H1 (cell line): ENCODE data around the gene RCBTB1. TPM values are rescaled to one million over a fixed set of nuclear protein-coding genes. Genes with fewer than 3 reads are reported as not detected.

Experiments
- CTCF ChIA-PET: fragments of 300-600 bp; sonication (Branson Sonifier 250); formaldehyde crosslinking; loops from one replicate; lab custom pipeline; 2021; ENCODE audit not compliant: partially characterized antibody; lab: Charles Lee
- POLR2A ChIA-PET: fragments of 300-600 bp; sonication (Branson Sonifier 250); formaldehyde crosslinking; loops from one replicate; lab custom pipeline; 2021; ENCODE audit warnings: inconsistent platforms; ENCODE audit not compliant: partially characterized antibody; lab: Charles Lee
- DNase-seq, 2 experiments: peaks; one replicate each; pipeline versions ENCODE4 v3.0.0 to v3.0.0-alpha.2; 2010 to 2022; ENCODE audit warnings: low spot score in 2 of 2, low read depth in 1 of 2, mixed read lengths in 1 of 2
- FAIRE-seq: peaks from 2 replicates; lab custom pipeline; 2011; peaks lifted over from hg19 to GRCh38; lab: Jason Lieb, UNC
- H2AFZ ChIP-seq: 2 replicates; pipeline ENCODE4 v1.8.1; 2012; ENCODE audit warnings: low read length, inconsistent platforms
- H2AK5ac ChIP-seq: 2 replicates; pipeline ENCODE4 v1.6.1; 2013; ENCODE audit warnings: low read depth, low read length
- H2BK120ac ChIP-seq: replicated peaks from 2 replicates; pipeline ENCODE3; 2013; ENCODE audit warnings: low read depth, low read length, inconsistent platforms
- H2BK12ac ChIP-seq: 2 replicates; pipeline ENCODE4 v1.6.1; 2013; ENCODE audit warnings: low read depth, low read length
- H2BK15ac ChIP-seq: 2 replicates; pipeline ENCODE4 v1.6.1; 2013; ENCODE audit warnings: low read length
- H2BK20ac ChIP-seq: 2 replicates; pipeline ENCODE4 v1.6.1; 2013; ENCODE audit warnings: low read length
- H2BK5ac ChIP-seq: 2 replicates; pipeline ENCODE4 v1.6.1; 2013; ENCODE audit warnings: low read depth, low read length
- H3K14ac ChIP-seq: 2 replicates; pipeline ENCODE4 v1.6.1; 2013; ENCODE audit warnings: inconsistent platforms; ENCODE audit not compliant: insufficient read length
- H3K18ac ChIP-seq: 2 replicates; pipeline ENCODE4 v1.6.1; 2013; ENCODE audit warnings: low read length; ENCODE audit errors: extremely low read depth
- H3K23ac ChIP-seq: 2 replicates; pipeline ENCODE4 v1.6.1; 2013; ENCODE audit warnings: inconsistent platforms; ENCODE audit not compliant: insufficient read length
- H3K23me2 ChIP-seq: 2 replicates; pipeline ENCODE4 v1.6.1; 2013; ENCODE audit warnings: low read depth, low read length
- H3K27ac ChIP-seq: 2 replicates; pipeline ENCODE4 v1.6.1; 2011; ENCODE audit warnings: low read depth, low read length, inconsistent platforms
- H3K27me3 ChIP-seq, 4 experiments: replicated peaks in 1 of 4; 1 replicate in 1 of 4; 2 replicates in 3 of 4; pipeline versions ENCODE4 v1.6.1 to v1.8.1; 2011 to 2013; ENCODE audit warnings: low read length in 3 of 4, mild to moderate bottlenecking in 3 of 4, inconsistent platforms in 2 of 4, mixed read lengths in 2 of 4, moderate library complexity in 1 of 4; ENCODE audit not compliant: control insufficient read depth in 3 of 4, insufficient read depth in 3 of 4; ENCODE audit errors: extremely low read depth in 1 of 4
- H3K36me3 ChIP-seq, 4 experiments: 2 replicates each; pipeline versions ENCODE4 v1.6.1 to v1.8.1; 2011 to 2013; ENCODE audit warnings: mild to moderate bottlenecking in 4 of 4, low read length in 3 of 4, moderate library complexity in 2 of 4, control low read depth in 1 of 4, inconsistent platforms in 1 of 4; ENCODE audit not compliant: insufficient read depth in 4 of 4, control insufficient read depth in 2 of 4
- H3K4ac ChIP-seq: replicated peaks from 2 replicates; pipeline ENCODE3; 2013; ENCODE audit warnings: low read length, low read depth, mixed read lengths, inconsistent platforms; ENCODE audit not compliant: insufficient read length
- H3K4me1 ChIP-seq, 4 experiments: replicated peaks in 1 of 4; 1 replicate in 1 of 4; 2 replicates in 3 of 4; pipeline versions ENCODE4 v1.6.1 to v1.8.1; 2011 to 2013; ENCODE audit warnings: low read length in 3 of 4, inconsistent platforms in 2 of 4, mixed read lengths in 1 of 4; ENCODE audit not compliant: insufficient read depth in 4 of 4, control insufficient read depth in 3 of 4
- H3K4me2 ChIP-seq, 2 experiments: 2 replicates each; pipeline versions ENCODE4 v1.6.1 to v1.8.1; 2011 to 2013; ENCODE audit warnings: low read depth in 2 of 2, low read length in 2 of 2, control low read depth in 1 of 2, inconsistent platforms in 1 of 2, mild to moderate bottlenecking in 1 of 2; ENCODE audit not compliant: insufficient read depth in 1 of 2
- H3K4me3 ChIP-seq, 4 experiments: fragments of 200-600, 300-600 bp in 1 of 4; sonication (generic), shearing (Covaris generic), sonication (Bioruptor Twin) in 1 of 4; 2 replicates each; pipeline versions ENCODE4 v1.5.1 to v1.8.1; 2011 to 2016; ENCODE audit warnings: low read length in 4 of 4, low read depth in 3 of 4, control low read depth in 2 of 4, inconsistent platforms in 2 of 4, mild to moderate bottlenecking in 2 of 4, mixed read lengths in 1 of 4, moderate library complexity in 1 of 4; ENCODE audit not compliant: insufficient read depth in 2 of 4; ENCODE audit errors: extremely low read depth in 1 of 4
- H3K56ac ChIP-seq: replicated peaks from 2 replicates; pipeline ENCODE3; 2013; ENCODE audit warnings: low read depth, mild to moderate bottlenecking, mixed read lengths, low read length, inconsistent platforms; ENCODE audit not compliant: insufficient read length
- H3K79me1 ChIP-seq: 2 replicates; pipeline ENCODE4 v1.6.1; 2013; ENCODE audit warnings: low read depth, low read length, control low read depth
- H3K79me2 ChIP-seq, 2 experiments: 2 replicates each; pipeline versions ENCODE4 v1.6.1 to v1.8.1; 2012 to 2013; ENCODE audit warnings: low read length in 2 of 2, mild to moderate bottlenecking in 2 of 2, inconsistent platforms in 1 of 2; ENCODE audit not compliant: insufficient read depth in 2 of 2, control insufficient read depth in 1 of 2
- H3K9ac ChIP-seq, 4 experiments: replicated peaks in 1 of 4; 1 replicate in 1 of 4; 2 replicates in 3 of 4; pipeline versions ENCODE4 v1.6.1 to v1.8.1; 2011 to 2013; ENCODE audit warnings: low read depth in 3 of 4, low read length in 3 of 4, control low read depth in 2 of 4, mild to moderate bottlenecking in 2 of 4, moderate library complexity in 2 of 4, inconsistent platforms in 1 of 4; ENCODE audit errors: extremely low read depth in 1 of 4
- H3K9me3 ChIP-seq, 2 experiments: 2 replicates each; pipeline versions ENCODE4 v1.6.1 to v1.8.1; 2012 to 2013; ENCODE audit warnings: mild to moderate bottlenecking in 2 of 2, moderate library complexity in 2 of 2, control low read depth in 1 of 2, inconsistent platforms in 1 of 2, low read depth in 1 of 2, low read length in 1 of 2, mixed read lengths in 1 of 2; ENCODE audit not compliant: insufficient read depth in 2 of 2
- H4K20me1 ChIP-seq, 2 experiments: replicated peaks in 1 of 2; 2 replicates each; pipeline versions ENCODE3 to v1.8.1; 2011 to 2013; ENCODE audit warnings: inconsistent platforms in 2 of 2, low read length in 2 of 2, mild to moderate bottlenecking in 1 of 2; ENCODE audit not compliant: insufficient read depth in 2 of 2, control insufficient read depth in 1 of 2
- H4K5ac ChIP-seq: 2 replicates; pipeline ENCODE4 v1.6.1; 2013; ENCODE audit warnings: low read length, low read depth, mixed read lengths, inconsistent platforms; ENCODE audit not compliant: insufficient read length
- H4K8ac ChIP-seq: 2 replicates; pipeline ENCODE4 v1.8.0; 2013; ENCODE audit warnings: mild to moderate bottlenecking, moderate library complexity, low read length, inconsistent platforms; ENCODE audit not compliant: insufficient read depth; ENCODE audit errors: extremely low read depth
- H4K91ac ChIP-seq: replicated peaks from 2 replicates; pipeline ENCODE3; 2013; ENCODE audit warnings: low read length, mixed read lengths, inconsistent platforms; ENCODE audit not compliant: insufficient read length
- WGBS, 2 experiments: shearing (Covaris generic) in 1 of 2; methylation state at CpG; one replicate each; pipeline versions ENCODE4 v1.1.6 to v1.1.7; 2013 to 2015; ENCODE audit warnings: low lambda C conversion rate in 2 of 2, mixed read lengths in 2 of 2, inconsistent platforms in 1 of 2, low coverage in 1 of 2, missing lambda C conversion rate in 1 of 2; ENCODE audit not compliant: insufficient replicate concordance in 2 of 2, insufficient coverage in 1 of 2, insufficient read length in 1 of 2; ENCODE audit errors: extremely low coverage in 1 of 2, missing lambda C conversion rate in 1 of 2; 5-methylcytosine and 5-hydroxymethylcytosine counted together
- polyA plus RNA-seq, 7 experiments: library from polyadenylated mRNA; depleted of rRNA in 3 of 7; stranded (reverse) in 5 of 7; unstranded in 2 of 7; fragments of >200 nt in 5 of 7; fragments of 200-250 nt in 2 of 7; gene quantifications; 1 replicate in 5 of 7; 2 replicates in 1 of 7; 4 replicates in 1 of 7; pipeline versions ENCODE4 v1.2.1 to v1.2.3, GENCODE V29; 2011 to 2013; ENCODE audit warnings: missing spikeins in 2 of 7, mixed read lengths in 2 of 7
- total RNA-seq: library from RNA; stranded (reverse); fragmentation: NEBNext Ultra II Directional; extraction: Animal tissue kit (Norgen Biotek cat#: 25700); gene quantifications from 2 replicates; pipeline ENCODE4 v1.2.1, GENCODE V29; 2021

The RCBTB1 gene
- total and polyA plus RNA-seq, 2 of the 8 experiments (the other 6 are each of a cell fraction or from before 2014, with no cell fraction given): 13.7 to 29.8 TPM

GRCh38 chr13:49571299-49572240 lies 13.8 kb downstream of the RCBTB1 start:
- Histone ChIP-seq H3K4me2 (no peak overlapping the region), H3K4me1 (no peaks in the 10 kb centered on the region), H4K91ac (no peak overlapping the region), H3K27me3 (no peaks in the 10 kb centered on the region), H3K4me3 (no peak overlapping the region), H4K8ac (no peak overlapping the region), H2BK12ac (no peak overlapping the region), H3K56ac (no peak overlapping the region), H4K5ac (no peak overlapping the region), H3K18ac (no peak overlapping the region), H3K23me2 (no peaks in the 10 kb centered on the region), H2BK15ac (no peak overlapping the region), H3K36me3 (peaks cover 0 to 5% (median 2%) of the 10 kb centered on the region in 4 experiments; a peak in 2 of 8 replicates), H3K9me3 (no peaks in the 10 kb centered on the region), H4K20me1 (peaks cover 1 to 5% of the 10 kb centered on the region in 2 experiments), H3K23ac (no peak overlapping the region), H3K79me2 (no peaks in the 10 kb centered on the region; a peak in 2 of 4 replicates), H2BK5ac (no peak overlapping the region), H3K79me1 (no peaks in the 10 kb centered on the region; the same call in 1 of the 2 replicates), H3K27ac (no peak overlapping the region), H2BK120ac (no peak overlapping the region), H2AK5ac (no peak overlapping the region), H3K9ac (no peak overlapping the region), H2AFZ (no peak overlapping the region), H2BK20ac (no peak overlapping the region), H3K4ac (no peak overlapping the region), H3K14ac (no peak overlapping the region)
- 94% methylated on average over 8 of the region's 8 CpGs; no CpG with 5 or more reads in 1 of the 2 experiments for WGBS, 2 experiments
- DNase-seq (no peak), FAIRE-seq (no peak)
- ChIA-PET POLR2A (interaction anchor here (0.9 to 1.1 kb wide), 2 partner anchors 28 to 57 kb away, joined by 3 to 4 read pairs; partner anchors contain the start of gene ARL11), CTCF (interaction anchor here (1.1 to 1.8 kb wide), 4 partner anchors 11 to 271 kb away, joined by 3 to 7 read pairs (median 4); no protein-coding TSS in a partner anchor)
